ENCODE data around the gene THUMPD3.
A peak's percentile ranks its signal among the peaks of the same experiment; 100 is the strongest.

The THUMPD3 gene

DNA sequence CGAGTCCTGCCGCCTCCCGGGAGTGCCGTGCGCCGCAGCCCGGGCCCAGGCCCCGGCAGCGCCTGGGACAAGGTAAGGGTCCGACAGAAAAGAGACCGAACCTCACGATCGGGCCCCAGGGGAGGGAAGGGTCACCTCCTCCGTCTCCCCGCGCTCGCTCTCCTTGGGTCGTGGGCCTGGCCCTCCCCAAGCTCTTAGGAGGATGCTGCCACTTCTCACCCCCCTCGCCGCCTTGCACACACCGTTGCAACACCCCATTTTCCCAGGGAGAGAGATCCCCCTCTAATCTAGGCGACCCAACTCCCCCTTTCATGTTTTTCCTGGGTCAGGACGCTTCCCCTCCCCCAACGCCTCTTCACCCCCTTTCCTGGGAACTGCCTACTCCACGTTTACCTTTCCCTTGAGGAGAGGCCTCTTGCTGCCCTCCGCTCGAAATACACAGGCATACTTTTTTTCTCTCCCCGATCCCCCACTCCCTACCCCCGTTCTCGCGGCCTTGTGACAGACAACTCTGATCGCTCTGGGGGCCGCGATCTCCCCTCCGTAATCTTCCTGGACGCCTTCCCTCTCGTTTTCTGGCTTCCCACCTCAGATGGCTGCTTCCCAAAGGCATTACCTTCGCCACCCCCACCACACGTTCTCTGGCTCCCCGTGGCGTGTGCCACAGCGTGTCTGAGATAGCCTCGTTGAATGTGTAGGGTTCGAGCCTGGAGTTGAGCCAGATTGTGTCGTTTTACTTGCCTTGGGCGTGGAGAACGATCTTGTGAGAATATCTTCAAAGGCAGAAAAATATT is 35.2 kb downstream of the THUMPD3 start:
- peak; percentile 19 for DNase-seq (ENCODE audit: low spot score)

DNA sequence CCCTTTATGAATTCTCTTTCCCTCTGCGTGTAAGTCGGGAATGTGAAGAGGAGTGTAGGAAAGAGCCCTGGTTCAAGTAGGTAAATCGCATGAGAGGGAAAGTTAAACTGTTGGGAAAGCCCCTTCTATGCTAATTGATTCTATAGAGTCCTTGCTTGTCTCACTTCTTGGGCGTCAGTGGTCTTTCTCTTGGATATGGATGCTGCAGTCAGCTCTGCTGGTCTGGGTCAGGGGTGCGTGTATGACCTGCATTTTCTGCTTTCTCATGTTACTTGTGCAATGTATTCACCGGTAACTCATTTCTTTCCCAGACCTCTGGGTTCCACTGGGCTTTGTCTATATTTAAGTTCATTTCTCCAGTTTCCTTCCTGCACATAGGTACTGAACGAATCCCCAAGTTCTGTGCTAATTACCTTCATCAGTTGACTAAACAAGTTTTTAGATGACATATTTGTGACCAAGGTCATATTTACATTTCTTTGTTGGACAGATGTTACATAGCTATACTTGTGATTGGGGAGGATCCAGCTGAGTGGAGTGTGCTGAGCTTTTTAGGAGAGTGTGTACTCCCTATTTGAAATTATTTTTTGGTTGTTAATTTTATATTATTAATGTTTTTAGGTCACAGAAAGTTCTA is 36.0 kb downstream of the THUMPD3 start:
- DNase-seq (ENCODE audit: low spot score) = peak; percentile 48
- no peak for TF ChIP-seq CTCF (IDR thresholded peaks at IDR 0.05; ENCODE audit: extremely low read depth, missing control alignments)

More for the DNA sequence above, 35.2 kb downstream of the THUMPD3 start:
- no peak for TF ChIP-seq CTCF (IDR thresholded peaks at IDR 0.05; ENCODE audit: extremely low read depth, missing control alignments)

- DNase-seq (ENCODE audit: low spot score) = no peak
- no peak for TF ChIP-seq CTCF (IDR thresholded peaks at IDR 0.05; ENCODE audit: extremely low read depth, missing control alignments)
These were observed 36.5 kb downstream of the THUMPD3 start for GRCh38 chr3:9399337-9399703.

GRCh38 chr3:9399746-9400145 is 36.9 kb downstream of the THUMPD3 start:
- DNase-seq (ENCODE audit: low spot score) = peak; percentile 31
- TF ChIP-seq CTCF (IDR thresholded peaks at IDR 0.05; ENCODE audit: extremely low read depth, missing control alignments) = no peak

DNA sequence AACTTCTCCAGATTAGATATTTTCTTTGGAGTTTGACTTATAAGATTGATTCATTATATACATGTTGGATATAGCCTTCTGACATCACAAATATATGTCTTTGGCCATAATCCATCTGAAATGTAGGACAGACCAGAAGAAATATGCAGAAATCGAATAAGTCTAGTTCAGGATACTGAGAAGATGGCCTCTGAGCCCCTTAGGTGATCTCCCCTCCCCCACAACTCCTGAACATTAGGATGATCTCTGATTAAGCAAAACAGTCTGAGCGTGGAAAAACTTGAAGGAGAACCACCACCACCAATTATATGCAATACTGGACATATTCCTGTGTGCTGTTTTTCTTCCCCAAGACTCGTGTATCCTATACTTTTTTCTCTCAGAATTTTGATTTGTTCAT is 37.8 kb downstream of the THUMPD3 start:
- no peak for DNase-seq (ENCODE audit: low spot score)
- no peak for TF ChIP-seq CTCF (IDR thresholded peaks at IDR 0.05; ENCODE audit: extremely low read depth, missing control alignments)

GRCh38 chr3:9401986-9402385 is 39.1 kb downstream of the THUMPD3 start:
- DNase-seq (ENCODE audit: low spot score) = no peak
- TF ChIP-seq CTCF (IDR thresholded peaks at IDR 0.05; ENCODE audit: extremely low read depth, missing control alignments) = no peak

DNA sequence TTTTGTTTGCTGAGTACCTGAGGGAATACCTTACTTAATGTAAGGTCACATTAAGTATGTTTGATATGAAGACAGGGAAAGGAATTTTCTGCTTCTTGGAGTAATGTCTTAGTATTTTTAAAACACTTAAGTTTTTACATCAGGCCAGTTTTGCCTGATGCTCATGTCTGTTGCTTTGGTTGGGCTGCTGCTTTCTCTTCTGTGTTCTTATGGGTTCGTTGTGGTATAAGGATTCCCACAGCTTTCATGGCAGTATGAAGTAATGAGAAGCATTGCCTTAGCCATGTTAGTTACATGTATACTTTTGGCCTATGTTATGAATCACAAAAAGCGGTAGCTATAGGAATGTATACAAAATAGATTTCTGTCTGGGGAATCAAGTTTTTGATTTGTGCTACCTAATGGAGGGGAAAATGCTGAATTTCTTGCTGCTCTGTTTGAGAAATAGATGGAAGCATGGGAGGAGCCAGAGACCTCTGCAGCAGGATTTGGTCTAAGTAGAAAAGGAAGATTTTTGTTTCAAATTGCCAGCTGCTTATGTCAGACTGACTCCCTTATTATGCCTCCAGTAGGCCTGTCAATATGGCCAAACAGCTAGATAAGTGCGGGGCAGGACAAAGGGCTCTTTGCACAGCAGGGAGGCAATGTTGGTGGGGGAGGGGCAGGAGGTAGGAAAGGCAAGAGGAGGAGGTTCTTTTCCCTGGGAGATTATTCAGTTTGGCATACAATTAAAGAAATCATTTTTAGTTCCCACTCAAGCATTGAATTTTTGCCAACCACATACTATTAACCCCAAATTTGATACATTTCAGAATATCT is 39.8 kb downstream of the THUMPD3 start:
- TF ChIP-seq CTCF (IDR thresholded peaks at IDR 0.05; ENCODE audit: extremely low read depth, missing control alignments) = no peak
- no peak for DNase-seq (ENCODE audit: low spot score)

Data from GM20000 (cell line).